Smooth muscle cell (in vitro differentiated cells): Measurements from ENCODE around the gene CAMK2G. TPM values are rescaled to one million over a fixed set of nuclear protein-coding genes. Genes with fewer than 3 reads are reported as not detected.

Experiments
- DNase-seq: peaks from one replicate; lab custom pipeline; 2025; ENCODE audit not compliant: unreplicated experiment; lab: John Stamatoyannopoulos, UW
- H2AFZ ChIP-seq: fragments of 200-600 bp; sonication (generic); 2 replicates; pipeline ENCODE4 v1.6.0; 2016; ENCODE audit warnings: antibody characterized with exemption, low read depth, mild to moderate bottlenecking
- H3F3A ChIP-seq: fragments of 200-600 bp; sonication (generic); 2 replicates; pipeline ENCODE4 v1.6.0; 2017; ENCODE audit warnings: antibody characterized with exemption, low read depth
- H3K27ac ChIP-seq: fragments of 200-600 bp; sonication (generic); 2 replicates; pipeline ENCODE4 v1.5.1; 2016; ENCODE audit warnings: low read depth, mild to moderate bottlenecking
- H3K27me3 ChIP-seq: fragments of 200-600 bp; sonication (generic); 2 replicates; pipeline ENCODE4 v1.6.1; 2016; ENCODE audit warnings: low read depth, mild to moderate bottlenecking
- H3K36me3 ChIP-seq: fragments of 200-600 bp; sonication (generic); 2 replicates; pipeline ENCODE4 v1.5.1; 2016; ENCODE audit warnings: low read depth
- H3K4me1 ChIP-seq: fragments of 200-600 bp; sonication (generic); 2 replicates; pipeline ENCODE4 v1.5.1; 2016; ENCODE audit warnings: low read depth
- H3K4me2 ChIP-seq: fragments of 200-600 bp; sonication (generic); 2 replicates; pipeline ENCODE4 v1.6.0; 2016; ENCODE audit warnings: mild to moderate bottlenecking
- H3K4me3 ChIP-seq: fragments of 200-600 bp; sonication (generic); 2 replicates; pipeline ENCODE4 v1.5.1; 2016; ENCODE audit warnings: mild to moderate bottlenecking
- H3K79me2 ChIP-seq: fragments of 200-600 bp; sonication (generic); 2 replicates; pipeline ENCODE4 v1.6.0; 2016; ENCODE audit warnings: low read depth, mild to moderate bottlenecking
- H3K9ac ChIP-seq: fragments of 200-600 bp; sonication (generic); 2 replicates; pipeline ENCODE4 v1.6.0; 2016; ENCODE audit warnings: low read depth
- H3K9me3 ChIP-seq: fragments of 200-600 bp; sonication (generic); replicated peaks from 2 replicates; pipeline ENCODE4 v1.5.1; 2016; ENCODE audit warnings: low read depth
- H4K20me1 ChIP-seq: fragments of 200-600 bp; sonication (generic); 2 replicates; pipeline ENCODE4 v1.6.0; 2016; ENCODE audit warnings: low read depth
- CTCF ChIP-seq: fragments of 200-600 bp; sonication (generic); IDR thresholded peaks from 2 replicates; pipeline ENCODE4 v1.5.1; 2017; ENCODE audit warnings: borderline replicate concordance, mild to moderate bottlenecking, antibody characterized with exemption; ENCODE audit not compliant: insufficient read depth, poor library complexity, severe bottlenecking
- WGBS: methylation state at CpG from one replicate; pipeline ENCODE4 v1.1.7; 2016; ENCODE audit warnings: low lambda C conversion rate; 5-methylcytosine and 5-hydroxymethylcytosine counted together
- polyA plus RNA-seq: library from polyadenylated mRNA; unstranded; fragments of >200 nt; fragmentation: Nextera tagmentation; extraction: Ambion mirVana; gene quantifications from 2 replicates; pipeline ENCODE4 v1.2.1, GENCODE V29; 2016
- total RNA-seq: library from RNA; depleted of rRNA; stranded (reverse); fragments of >200 nt; gene quantifications from 2 replicates; pipeline ENCODE4 v1.2.3, GENCODE V29; 2014

The CAMK2G gene
- total and polyA plus RNA-seq, 2 experiments from 2014 or later, result 2.2 to 10.8 TPM

- no peak overlapping the region for H3K27ac ChIP-seq
- 88% methylated on average over 19 of the region's 19 CpGs for WGBS
- no peaks in the 10 kb centered on the region for H3K27me3 ChIP-seq
- TF ChIP-seq CTCF, result no peak
- no peaks in the 10 kb centered on the region for H3K36me3 ChIP-seq
- no peaks in the 10 kb centered on the region for H3F3A ChIP-seq
- no peak for DNase-seq
- H4K20me1 ChIP-seq, result no peaks in the 10 kb centered on the region
- H3K79me2 ChIP-seq, result no peaks in the 10 kb centered on the region
- H3K9me3 ChIP-seq, result no peaks in the 10 kb centered on the region
- H3K9ac ChIP-seq, result no peak overlapping the region
- H3K4me3 ChIP-seq, result no peak overlapping the region
- no peak overlapping the region for H3K4me2 ChIP-seq
- H3K4me1 ChIP-seq, result no peaks in the 10 kb centered on the region
- H2AFZ ChIP-seq, result no peak overlapping the region
Measured at GRCh38 chr10:73827346-73828089, 46.8 kb downstream of the CAMK2G start.

- H3K4me3 ChIP-seq, result no peak overlapping the region
- no peaks in the 10 kb centered on the region for H3K79me2 ChIP-seq
- DNase-seq, result no peak
- no peaks in the 10 kb centered on the region for H3K36me3 ChIP-seq
- H3K4me1 ChIP-seq, result no peaks in the 10 kb centered on the region
- TF ChIP-seq CTCF, result no peak
- no peaks in the 10 kb centered on the region for H3K9me3 ChIP-seq
- no peaks in the 10 kb centered on the region for H3K27me3 ChIP-seq
- H2AFZ ChIP-seq, result no peak overlapping the region
- no peaks in the 10 kb centered on the region for H3F3A ChIP-seq
- H3K4me2 ChIP-seq, result no peak overlapping the region
- no peak overlapping the region for H3K27ac ChIP-seq
- H4K20me1 ChIP-seq, result no peaks in the 10 kb centered on the region
- 100% methylated on average over 9 of the region's 14 CpGs for WGBS
- no peak overlapping the region for H3K9ac ChIP-seq
Measured at GRCh38 chr10:73824146-73824725, 50.1 kb downstream of the CAMK2G start.

GRCh38 chr10:73823391-73823790 lies 51.0 kb downstream of the CAMK2G start:
- no peak for TF ChIP-seq CTCF
- Histone ChIP-seq H3K4me2 (no peak overlapping the region), H3K79me2 (no peaks in the 10 kb centered on the region), H3K36me3 (no peaks in the 10 kb centered on the region), H3K9me3 (no peaks in the 10 kb centered on the region), H3F3A (no peaks in the 10 kb centered on the region), H2AFZ (no peak overlapping the region), H4K20me1 (no peaks in the 10 kb centered on the region), H3K27me3 (no peaks in the 10 kb centered on the region), H3K4me3 (no peak overlapping the region), H3K4me1 (no peaks in the 10 kb centered on the region), H3K9ac (no peak overlapping the region), H3K27ac (no peak overlapping the region)
- WGBS, result 91% methylated on average over 7 of the region's 7 CpGs
- DNase-seq, result no peak

- Histone ChIP-seq H3K79me2 (no peaks in the 10 kb centered on the region), H3K4me1 (peaks cover 3% of the 10 kb centered on the region), H4K20me1 (no peaks in the 10 kb centered on the region), H3K4me3 (no peak overlapping the region), H3K9ac (no peak overlapping the region), H2AFZ (no peak overlapping the region), H3K4me2 (no peak overlapping the region), H3K27me3 (no peaks in the 10 kb centered on the region), H3F3A (peaks cover 9% of the 10 kb centered on the region), H3K9me3 (no peaks in the 10 kb centered on the region), H3K36me3 (no peaks in the 10 kb centered on the region), H3K27ac (no peak overlapping the region)
- TF ChIP-seq CTCF, result no peak
- WGBS, result 95% methylated on average over 20 of the region's 20 CpGs
- no peak for DNase-seq
Measured at GRCh38 chr10:73819513-73820093, 54.8 kb downstream of the CAMK2G start.
